Fibroblast of mammary gland (primary cell): ENCODE results near the gene P2RY6.

ENCODE experiments used
- DNase-seq: peaks from one replicate; pipeline ENCODE4 v3.0.0-alpha.2; 2010; ENCODE audit warnings: low read depth
- H3K4me3 ChIP-seq: 2 replicates; pipeline ENCODE4 v1.5.1; 2011; ENCODE audit warnings: low read depth, mild to moderate bottlenecking, low read length, moderate library complexity; ENCODE audit not compliant: control insufficient read depth
- CTCF ChIP-seq: conservative IDR thresholded peaks from 2 replicates; pipeline ENCODE4 v1.5.1; 2011; ENCODE audit warnings: low read depth, low read length, inconsistent platforms; ENCODE audit not compliant: control insufficient read depth, insufficient read depth

The P2RY6 gene

GRCh38 chr11:73346186-73346935 lies 74.2 kb downstream of the P2RY6 start:
- no peak for DNase-seq
- no peak for TF ChIP-seq CTCF
- H3K4me3 ChIP-seq, result no peak overlapping the region

GRCh38 chr11:73347067-73347466 lies 74.9 kb downstream of the P2RY6 start:
- H3K4me3 ChIP-seq, result no peak overlapping the region
- TF ChIP-seq CTCF, result no peak
- DNase-seq, result no peak
